ENCODE data around the gene TSHZ1.

GRCh38 chr18:75284566-75284965 is 74.0 kb downstream of the TSHZ1 start:
- TF ChIP-seq CTCF (IDR thresholded peaks at IDR 0.05), result no peak
- TF ChIP-seq POLR2A (IDR thresholded peaks at IDR 0.05), result no peak
